HepG2 (cell line): ENCODE results near the gene EPB41L1. TPM values are rescaled to one million over a fixed set of nuclear protein-coding genes. Genes with fewer than 3 reads are reported as not detected.
A peak's percentile ranks its signal among the peaks of the same experiment; 100 is the strongest.

Experiments used
- SNRNP70 ChIP-seq: fragments of 200-400 bp; formaldehyde crosslinking; IDR thresholded peaks from 2 replicates; pipeline ENCODE4 v1.6.1; 2017; ENCODE audit warnings: mild to moderate bottlenecking, low read depth, low read length, moderate library complexity
- ZNF101 ChIP-seq: sonication (generic); formaldehyde crosslinking; IDR thresholded peaks from 2 replicates; pipeline ENCODE4 v1.4.0; 2020; ENCODE audit warnings: mild to moderate bottlenecking, low read depth, missing genetic modification reagents, borderline replicate concordance
- ZSCAN30 ChIP-seq: sonication (generic); formaldehyde crosslinking; IDR thresholded peaks from 2 replicates; pipeline ENCODE4 v1.5.0; 2020; ENCODE audit warnings: mild to moderate bottlenecking, missing genetic modification reagents
- polyA plus RNA-seq, 8 experiments: library from polyadenylated mRNA; depleted of rRNA in 3 of 8; stranded (reverse) in 7 of 8; unstranded in 1 of 8; fragments of >200 nt; fragmentation: Illumina TruSeq in 4 of 8; extraction: Trizol in 4 of 8; gene quantifications; 2 replicates each; pipeline versions ENCODE4 v1.2.1 to v1.2.3, GENCODE V29; 2011 to 2016; ENCODE audit warnings: low read depth in 4 of 8, missing spikeins in 1 of 8, mixed read lengths in 1 of 8; ENCODE audit not compliant: insufficient read depth in 1 of 8
- total RNA-seq, 5 experiments: library from RNA; depleted of rRNA; stranded (reverse); fragments of >200 nt; fragmentation: Illumina TruSeq; extraction: Trizol; gene quantifications; 2 replicates each; pipeline ENCODE4 v1.2.3, GENCODE V29; 2016; ENCODE audit warnings: low read depth in 1 of 5
- TF ChIP-seq, protein P1 (sequence below): sonication (generic); formaldehyde crosslinking; IDR thresholded peaks from 2 replicates; pipeline ENCODE4 v1.4.0; 2020; ENCODE audit warnings: mild to moderate bottlenecking, missing genetic modification reagents
- TF ChIP-seq, protein P2 (sequence below): sonication (generic); formaldehyde crosslinking; IDR thresholded peaks from 2 replicates; pipeline ENCODE4 v1.4.0; 2020; ENCODE audit warnings: missing genetic modification reagents, borderline replicate concordance
- TF ChIP-seq, protein P3 (sequence below): fragments of 450-650 bp; IDR thresholded peaks from 2 replicates; pipeline ENCODE4 v1.6.1; 2017; ENCODE audit warnings: mild to moderate bottlenecking
- TF ChIP-seq, protein P4 (sequence below): sonication (generic); formaldehyde crosslinking; IDR thresholded peaks from 2 replicates; pipeline ENCODE4 v1.4.0; 2020; ENCODE audit warnings: missing genetic modification reagents
- TF ChIP-seq, protein P5 (sequence below): sonication (generic); formaldehyde crosslinking; IDR thresholded peaks from 2 replicates; pipeline ENCODE4 v1.5.0; 2020; ENCODE audit warnings: missing genetic modification reagents, mild to moderate bottlenecking, borderline replicate concordance

The EPB41L1 gene
- total and polyA plus RNA-seq, 2 of the 13 experiments (the other 11 are each of a cell fraction or from before 2014, with no cell fraction given) = 16.7 to 39.0 TPM

DNA sequence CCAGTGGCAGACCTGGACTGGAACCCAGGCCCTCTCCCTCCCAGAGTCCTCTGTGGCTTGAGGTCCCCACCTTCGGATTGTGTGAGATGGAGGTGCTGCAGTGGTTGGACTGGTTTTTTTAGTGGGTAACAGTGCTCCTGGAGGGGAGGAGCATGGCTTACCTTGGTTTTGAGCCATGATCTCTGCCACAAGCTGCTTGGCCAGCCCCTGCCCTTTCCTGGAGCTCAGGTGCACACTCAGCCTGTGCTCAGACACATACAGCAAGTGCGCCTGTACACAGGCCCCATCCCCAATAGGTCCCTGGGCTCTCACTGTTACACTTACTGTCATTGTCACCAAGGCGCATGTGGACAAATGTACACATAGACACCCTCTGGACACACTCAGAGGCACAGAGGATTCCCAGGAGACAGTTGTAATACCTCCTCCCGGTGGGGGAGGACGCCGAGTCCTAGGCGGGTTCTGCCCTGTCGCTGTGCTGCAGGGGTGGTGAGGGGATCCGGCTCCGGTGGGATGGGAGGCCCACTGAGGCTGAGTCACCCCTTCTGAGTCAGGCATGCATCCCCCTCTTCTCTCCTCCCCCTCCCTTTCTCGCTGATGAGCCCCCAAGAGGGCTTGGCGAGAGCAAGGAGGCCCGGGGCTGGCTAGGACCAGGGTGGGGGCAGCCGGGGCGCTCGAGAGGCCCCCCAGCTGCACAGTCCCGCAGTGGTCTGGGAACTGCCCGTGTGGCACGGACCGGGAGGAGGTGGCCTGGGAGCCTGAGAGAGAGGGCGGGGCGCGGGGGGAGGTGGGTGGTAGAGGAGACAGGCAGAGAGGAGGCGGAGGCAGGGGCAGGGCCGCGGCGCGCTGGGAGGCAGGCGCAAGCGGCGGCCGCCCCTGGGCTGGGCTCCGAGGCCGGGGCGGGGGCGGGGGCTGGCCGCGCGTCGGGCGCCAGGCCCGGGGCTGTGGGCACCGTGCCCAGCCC, 522 bp upstream of the EPB41L1 start (continued):
- TF ChIP-seq, protein P1, sequence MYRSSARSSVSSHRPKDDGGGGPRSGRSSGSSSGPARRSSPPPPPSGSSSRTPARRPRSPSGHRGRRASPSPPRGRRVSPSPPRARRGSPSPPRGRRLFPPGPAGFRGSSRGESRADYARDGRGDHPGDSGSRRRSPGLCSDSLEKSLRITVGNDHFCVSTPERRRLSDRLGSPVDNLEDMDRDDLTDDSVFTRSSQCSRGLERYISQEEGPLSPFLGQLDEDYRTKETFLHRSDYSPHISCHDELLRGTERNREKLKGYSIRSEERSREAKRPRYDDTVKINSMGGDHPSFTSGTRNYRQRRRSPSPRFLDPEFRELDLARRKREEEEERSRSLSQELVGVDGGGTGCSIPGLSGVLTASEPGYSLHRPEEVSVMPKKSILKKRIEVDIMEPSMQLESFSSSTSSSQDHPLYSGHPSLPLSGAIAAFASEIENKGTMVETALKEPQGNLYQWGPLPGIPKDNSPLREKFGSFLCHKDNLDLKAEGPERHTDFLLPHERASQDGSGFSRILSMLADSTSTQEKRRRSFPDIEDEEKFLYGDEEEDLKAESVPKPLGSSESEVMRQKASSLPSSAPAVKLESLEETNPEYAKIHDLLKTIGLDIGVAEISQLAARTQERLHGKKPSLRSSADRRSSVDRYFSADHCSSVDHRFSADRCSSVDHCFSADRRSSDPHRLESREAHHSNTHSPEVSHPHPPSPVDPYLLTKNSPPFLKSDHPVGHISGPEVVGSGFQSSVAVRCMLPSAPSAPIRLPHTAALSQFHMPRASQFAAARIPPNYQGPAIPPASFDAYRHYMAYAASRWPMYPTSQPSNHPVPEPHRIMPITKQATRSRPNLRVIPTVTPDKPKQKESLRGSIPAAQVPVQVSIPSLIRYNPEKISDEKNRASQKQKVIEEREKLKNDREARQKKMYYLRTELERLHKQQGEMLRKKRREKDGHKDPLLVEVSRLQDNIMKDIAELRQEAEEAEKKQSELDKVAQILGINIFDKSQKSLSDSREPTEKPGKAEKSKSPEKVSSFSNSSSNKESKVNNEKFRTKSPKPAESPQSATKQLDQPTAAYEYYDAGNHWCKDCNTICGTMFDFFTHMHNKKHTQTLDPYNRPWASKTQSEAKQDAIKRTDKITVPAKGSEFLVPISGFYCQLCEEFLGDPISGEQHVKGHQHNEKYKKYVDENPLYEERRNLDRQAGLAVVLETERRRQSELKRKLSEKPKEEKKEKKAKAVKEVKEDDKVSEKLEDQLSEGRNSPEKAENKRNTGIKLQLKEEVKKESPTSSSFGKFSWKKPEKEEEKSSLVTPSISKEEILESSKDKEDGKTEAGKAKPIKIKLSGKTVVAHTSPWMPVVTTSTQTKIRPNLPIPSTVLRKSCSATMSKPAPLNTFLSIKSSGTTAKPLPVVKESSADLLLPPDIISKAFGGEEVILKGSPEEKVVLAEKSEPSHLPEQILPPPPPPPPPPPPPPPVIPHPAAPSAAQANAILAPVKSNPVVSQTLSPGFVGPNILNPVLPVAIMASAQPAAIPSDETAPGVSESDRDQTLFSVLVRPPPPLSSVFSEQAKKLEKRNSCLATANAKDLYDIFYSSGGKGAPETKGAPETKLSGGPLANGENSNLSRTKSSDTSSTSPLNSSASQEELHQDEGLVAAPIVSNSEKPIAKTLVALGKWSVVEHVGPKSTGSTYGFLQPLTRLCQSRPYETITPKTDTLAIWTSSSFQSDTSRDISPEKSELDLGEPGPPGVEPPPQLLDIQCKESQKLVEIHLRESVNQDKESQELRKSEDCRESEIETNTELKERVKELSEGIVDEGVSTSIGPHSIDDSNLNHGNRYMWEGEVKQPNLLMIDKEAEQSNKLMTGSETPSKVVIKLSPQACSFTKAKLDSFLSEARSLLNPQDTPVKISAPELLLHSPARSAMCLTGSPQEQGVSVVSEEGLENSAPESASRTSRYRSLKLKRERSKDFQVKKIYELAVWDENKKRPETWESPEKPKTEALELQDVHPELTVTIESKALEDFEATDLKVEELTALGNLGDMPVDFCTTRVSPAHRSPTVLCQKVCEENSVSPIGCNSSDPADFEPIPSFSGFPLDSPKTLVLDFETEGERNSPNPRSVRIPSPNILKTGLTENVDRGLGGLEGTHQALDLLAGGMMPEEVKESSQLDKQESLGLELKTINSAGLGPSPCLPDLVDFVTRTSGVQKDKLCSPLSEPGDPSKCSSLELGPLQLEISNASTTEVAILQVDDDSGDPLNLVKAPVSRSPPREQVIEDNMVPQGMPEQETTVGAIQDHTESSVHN (CRISPR knock-in tag) = peak; percentile 80; the same call in 1 of the 2 replicates
- TF ChIP-seq, protein P2, sequence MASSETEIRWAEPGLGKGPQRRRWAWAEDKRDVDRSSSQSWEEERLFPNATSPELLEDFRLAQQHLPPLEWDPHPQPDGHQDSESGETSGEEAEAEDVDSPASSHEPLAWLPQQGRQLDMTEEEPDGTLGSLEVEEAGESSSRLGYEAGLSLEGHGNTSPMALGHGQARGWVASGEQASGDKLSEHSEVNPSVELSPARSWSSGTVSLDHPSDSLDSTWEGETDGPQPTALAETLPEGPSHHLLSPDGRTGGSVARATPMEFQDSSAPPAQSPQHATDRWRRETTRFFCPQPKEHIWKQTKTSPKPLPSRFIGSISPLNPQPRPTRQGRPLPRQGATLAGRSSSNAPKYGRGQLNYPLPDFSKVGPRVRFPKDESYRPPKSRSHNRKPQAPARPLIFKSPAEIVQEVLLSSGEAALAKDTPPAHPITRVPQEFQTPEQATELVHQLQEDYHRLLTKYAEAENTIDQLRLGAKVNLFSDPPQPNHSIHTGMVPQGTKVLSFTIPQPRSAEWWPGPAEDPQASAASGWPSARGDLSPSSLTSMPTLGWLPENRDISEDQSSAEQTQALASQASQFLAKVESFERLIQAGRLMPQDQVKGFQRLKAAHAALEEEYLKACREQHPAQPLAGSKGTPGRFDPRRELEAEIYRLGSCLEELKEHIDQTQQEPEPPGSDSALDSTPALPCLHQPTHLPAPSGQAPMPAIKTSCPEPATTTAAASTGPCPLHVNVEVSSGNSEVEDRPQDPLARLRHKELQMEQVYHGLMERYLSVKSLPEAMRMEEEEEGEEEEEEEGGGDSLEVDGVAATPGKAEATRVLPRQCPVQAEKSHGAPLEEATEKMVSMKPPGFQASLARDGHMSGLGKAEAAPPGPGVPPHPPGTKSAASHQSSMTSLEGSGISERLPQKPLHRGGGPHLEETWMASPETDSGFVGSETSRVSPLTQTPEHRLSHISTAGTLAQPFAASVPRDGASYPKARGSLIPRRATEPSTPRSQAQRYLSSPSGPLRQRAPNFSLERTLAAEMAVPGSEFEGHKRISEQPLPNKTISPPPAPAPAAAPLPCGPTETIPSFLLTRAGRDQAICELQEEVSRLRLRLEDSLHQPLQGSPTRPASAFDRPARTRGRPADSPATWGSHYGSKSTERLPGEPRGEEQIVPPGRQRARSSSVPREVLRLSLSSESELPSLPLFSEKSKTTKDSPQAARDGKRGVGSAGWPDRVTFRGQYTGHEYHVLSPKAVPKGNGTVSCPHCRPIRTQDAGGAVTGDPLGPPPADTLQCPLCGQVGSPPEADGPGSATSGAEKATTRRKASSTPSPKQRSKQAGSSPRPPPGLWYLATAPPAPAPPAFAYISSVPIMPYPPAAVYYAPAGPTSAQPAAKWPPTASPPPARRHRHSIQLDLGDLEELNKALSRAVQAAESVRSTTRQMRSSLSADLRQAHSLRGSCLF (CRISPR knock-in tag) = no peak
- TF ChIP-seq, protein P3, sequence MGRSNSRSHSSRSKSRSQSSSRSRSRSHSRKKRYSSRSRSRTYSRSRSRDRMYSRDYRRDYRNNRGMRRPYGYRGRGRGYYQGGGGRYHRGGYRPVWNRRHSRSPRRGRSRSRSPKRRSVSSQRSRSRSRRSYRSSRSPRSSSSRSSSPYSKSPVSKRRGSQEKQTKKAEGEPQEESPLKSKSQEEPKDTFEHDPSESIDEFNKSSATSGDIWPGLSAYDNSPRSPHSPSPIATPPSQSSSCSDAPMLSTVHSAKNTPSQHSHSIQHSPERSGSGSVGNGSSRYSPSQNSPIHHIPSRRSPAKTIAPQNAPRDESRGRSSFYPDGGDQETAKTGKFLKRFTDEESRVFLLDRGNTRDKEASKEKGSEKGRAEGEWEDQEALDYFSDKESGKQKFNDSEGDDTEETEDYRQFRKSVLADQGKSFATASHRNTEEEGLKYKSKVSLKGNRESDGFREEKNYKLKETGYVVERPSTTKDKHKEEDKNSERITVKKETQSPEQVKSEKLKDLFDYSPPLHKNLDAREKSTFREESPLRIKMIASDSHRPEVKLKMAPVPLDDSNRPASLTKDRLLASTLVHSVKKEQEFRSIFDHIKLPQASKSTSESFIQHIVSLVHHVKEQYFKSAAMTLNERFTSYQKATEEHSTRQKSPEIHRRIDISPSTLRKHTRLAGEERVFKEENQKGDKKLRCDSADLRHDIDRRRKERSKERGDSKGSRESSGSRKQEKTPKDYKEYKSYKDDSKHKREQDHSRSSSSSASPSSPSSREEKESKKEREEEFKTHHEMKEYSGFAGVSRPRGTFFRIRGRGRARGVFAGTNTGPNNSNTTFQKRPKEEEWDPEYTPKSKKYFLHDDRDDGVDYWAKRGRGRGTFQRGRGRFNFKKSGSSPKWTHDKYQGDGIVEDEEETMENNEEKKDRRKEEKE = no peak
- TF ChIP-seq SNRNP70 (no peak), ZNF101 (CRISPR knock-in tag) (no peak; the same call in 1 of the 2 replicates), ZSCAN30 (CRISPR knock-in tag) (no peak)
- TF ChIP-seq, protein P4, sequence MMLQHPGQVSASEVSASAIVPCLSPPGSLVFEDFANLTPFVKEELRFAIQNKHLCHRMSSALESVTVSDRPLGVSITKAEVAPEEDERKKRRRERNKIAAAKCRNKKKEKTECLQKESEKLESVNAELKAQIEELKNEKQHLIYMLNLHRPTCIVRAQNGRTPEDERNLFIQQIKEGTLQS (CRISPR knock-in tag) = no peak
- TF ChIP-seq, protein P5, sequence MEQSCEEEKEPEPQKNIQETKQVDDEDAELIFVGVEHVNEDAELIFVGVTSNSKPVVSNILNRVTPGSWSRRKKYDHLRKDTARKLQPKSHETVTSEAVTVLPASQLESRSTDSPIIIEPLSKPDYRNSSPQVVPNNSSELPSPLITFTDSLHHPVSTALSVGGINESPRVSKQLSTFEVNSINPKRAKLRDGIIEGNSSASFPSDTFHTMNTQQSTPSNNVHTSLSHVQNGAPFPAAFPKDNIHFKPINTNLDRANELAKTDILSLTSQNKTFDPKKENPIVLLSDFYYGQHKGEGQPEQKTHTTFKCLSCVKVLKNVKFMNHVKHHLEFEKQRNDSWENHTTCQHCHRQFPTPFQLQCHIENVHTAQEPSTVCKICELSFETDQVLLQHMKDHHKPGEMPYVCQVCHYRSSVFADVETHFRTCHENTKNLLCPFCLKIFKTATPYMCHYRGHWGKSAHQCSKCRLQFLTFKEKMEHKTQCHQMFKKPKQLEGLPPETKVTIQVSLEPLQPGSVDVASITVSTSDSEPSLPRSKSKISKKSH = no peak
